OCI-LY1 (cell line): ENCODE measurements around the gene BABAM2.

Source experiments
- H2AFZ ChIP-seq: fragments of 200-600 bp; sonication (generic), shearing (Covaris generic); 2 replicates; pipeline ENCODE4 v1.6.0; 2014; ENCODE audit warnings: antibody characterized with exemption, mild to moderate bottlenecking, low read length
- H3F3A ChIP-seq: fragments of 200-600 bp; sonication (generic), shearing (Covaris generic); 2 replicates; pipeline ENCODE4 v1.6.0; 2014; ENCODE audit warnings: mild to moderate bottlenecking, antibody characterized with exemption, low read length, moderate library complexity; ENCODE audit not compliant: insufficient read depth
- H3K27ac ChIP-seq: fragments of 200-600 bp; sonication (generic); 2 replicates; pipeline ENCODE4 v1.5.1; 2014; ENCODE audit warnings: low read length, mixed run types, mild to moderate bottlenecking, low read depth; ENCODE audit not compliant: poor library complexity, severe bottlenecking
- H3K27me3 ChIP-seq: fragments of 200-600 bp; sonication (generic); 2 replicates; pipeline ENCODE4 v1.6.0; 2014; ENCODE audit warnings: antibody characterized with exemption, mild to moderate bottlenecking, low read length, moderate library complexity; ENCODE audit not compliant: insufficient read depth
- H3K36me3 ChIP-seq: fragments of 200-600 bp; sonication (generic); 2 replicates; pipeline ENCODE4 v1.6.1; 2014; ENCODE audit warnings: mild to moderate bottlenecking, antibody characterized with exemption, low read length, moderate library complexity, mixed read lengths; ENCODE audit not compliant: insufficient read depth
- H3K4me1 ChIP-seq: fragments of 200-600 bp; sonication (generic); 2 replicates; pipeline ENCODE4 v1.5.1; 2014; ENCODE audit warnings: mild to moderate bottlenecking, low read length, moderate library complexity; ENCODE audit not compliant: insufficient read depth, severe bottlenecking
- H3K4me2 ChIP-seq: fragments of 200-600 bp; sonication (generic), shearing (Covaris generic); 2 replicates; pipeline ENCODE4 v1.6.1; 2014; ENCODE audit warnings: low read length
- H3K4me3 ChIP-seq: fragments of 200-600 bp; sonication (generic); 2 replicates; pipeline ENCODE4 v1.5.1; 2014; ENCODE audit warnings: low read length, low read depth, mild to moderate bottlenecking, mixed read lengths; ENCODE audit not compliant: poor library complexity, severe bottlenecking
- H3K79me2 ChIP-seq: fragments of 200-600 bp; shearing (Covaris generic); 2 replicates; pipeline ENCODE4 v1.6.1; 2016; ENCODE audit warnings: mixed run types, low read length, mixed read lengths; ENCODE audit not compliant: insufficient read depth
- H3K9ac ChIP-seq: fragments of 200-600 bp; sonication (generic), shearing (Covaris generic); 2 replicates; pipeline ENCODE4 v1.6.1; 2014; ENCODE audit warnings: mild to moderate bottlenecking, low read length, mixed read lengths
- H3K9me2 ChIP-seq: fragments of 200-600 bp; sonication (generic), shearing (Covaris generic); 2 replicates; pipeline ENCODE4 v1.6.1; 2014; ENCODE audit warnings: low read depth, mild to moderate bottlenecking, low read length, mixed read lengths
- H3K9me3 ChIP-seq: fragments of 200-600 bp; shearing (Covaris generic); 2 replicates; pipeline ENCODE4 v1.6.1; 2014; ENCODE audit warnings: low read length, mixed read lengths
- H4K20me1 ChIP-seq: fragments of 200-600 bp; sonication (generic), shearing (Covaris generic); 2 replicates; pipeline ENCODE4 v1.6.0; 2016; ENCODE audit warnings: mild to moderate bottlenecking, low read length; ENCODE audit not compliant: insufficient read depth
- CTCF ChIP-seq: fragments of 200-600 bp; sonication (generic), shearing (Covaris generic); IDR thresholded peaks from 2 replicates; pipeline ENCODE4 v1.5.1; 2017; ENCODE audit warnings: mild to moderate bottlenecking, antibody characterized with exemption, low read length, moderate library complexity, mixed read lengths
- EZH2 ChIP-seq: fragments of 200-600 bp; sonication (generic), shearing (Covaris generic); IDR thresholded peaks from 2 replicates; pipeline ENCODE4 v1.8.0; 2017; ENCODE audit warnings: borderline replicate concordance, mixed run types, mild to moderate bottlenecking, antibody characterized with exemption, low read length, moderate library complexity, mixed read lengths

The BABAM2 gene

GRCh38 chr2:28068527-28068926, 178.0 kb downstream of the BABAM2 start:
- Histone ChIP-seq H3K9me2 (no peaks in the 10 kb centered on the region), H3K27me3 (no peaks in the 10 kb centered on the region), H3F3A (no peaks in the 10 kb centered on the region), H4K20me1 (no peaks in the 10 kb centered on the region), H3K36me3 (no peaks in the 10 kb centered on the region), H3K79me2 (no peaks in the 10 kb centered on the region), H3K9ac (no peak overlapping the region), H3K4me1 (no peaks in the 10 kb centered on the region), H3K9me3 (no peaks in the 10 kb centered on the region), H3K27ac (no peak overlapping the region), H3K4me2 (no peak overlapping the region), H2AFZ (no peak overlapping the region), H3K4me3 (no peak overlapping the region)
- TF ChIP-seq CTCF (no peak), EZH2 (no peak)

GRCh38 chr2:28071221-28071620, 180.7 kb downstream of the BABAM2 start:
- no peak overlapping the region for H3K27ac ChIP-seq
- no peaks in the 10 kb centered on the region for H4K20me1 ChIP-seq
- no peaks in the 10 kb centered on the region for H3K9me2 ChIP-seq
- H2AFZ ChIP-seq: no peak overlapping the region
- no peaks in the 10 kb centered on the region for H3K4me1 ChIP-seq
- no peaks in the 10 kb centered on the region for H3K36me3 ChIP-seq
- no peak overlapping the region for H3K4me3 ChIP-seq
- H3K4me2 ChIP-seq: no peak overlapping the region
- no peaks in the 10 kb centered on the region for H3K27me3 ChIP-seq
- H3K79me2 ChIP-seq: no peaks in the 10 kb centered on the region
- H3K9ac ChIP-seq: no peak overlapping the region
- H3F3A ChIP-seq: no peaks in the 10 kb centered on the region
- H3K9me3 ChIP-seq: no peaks in the 10 kb centered on the region
- TF ChIP-seq EZH2 (no peak), CTCF (no peak)

- Histone ChIP-seq H3K36me3 (no peaks in the 10 kb centered on the region), H3K27ac (no peak overlapping the region), H3K4me2 (no peak overlapping the region), H3K9me3 (no peaks in the 10 kb centered on the region), H3K79me2 (no peaks in the 10 kb centered on the region), H3K4me3 (no peak overlapping the region), H2AFZ (no peak overlapping the region), H3F3A (no peaks in the 10 kb centered on the region), H3K4me1 (no peaks in the 10 kb centered on the region), H4K20me1 (no peaks in the 10 kb centered on the region), H3K9ac (no peak overlapping the region), H3K9me2 (no peaks in the 10 kb centered on the region), H3K27me3 (no peaks in the 10 kb centered on the region)
- TF ChIP-seq CTCF: no peak
- TF ChIP-seq EZH2: no peak
Measured at GRCh38 chr2:28074137-28074536, 183.6 kb downstream of the BABAM2 start.
